HepG2 (cell line): ENCODE measurements around the gene BZW1. TPM values are rescaled to one million over a fixed set of nuclear protein-coding genes. Genes with fewer than 3 reads are reported as not detected.

Source experiments
- DZIP1 ChIP-seq: sonication (generic); formaldehyde crosslinking; IDR thresholded peaks from 2 replicates; pipeline ENCODE4 v1.5.0; 2020; ENCODE audit warnings: mild to moderate bottlenecking, missing genetic modification reagents
- FOXA1 ChIP-seq, 2 experiments: fragments of 450-650 bp in 1 of 2; sonication (generic) in 1 of 2; formaldehyde crosslinking in 1 of 2; IDR thresholded peaks; 2 replicates each; pipeline versions ENCODE4 v1.4.0 to v1.6.1; 2016 to 2020; ENCODE audit warnings: missing genetic modification reagents in 1 of 2
- HDAC6 ChIP-seq: fragments of 200-600 bp; sonication (generic); IDR thresholded peaks from 2 replicates; pipeline ENCODE4 v1.7.0; 2017; ENCODE audit warnings: mild to moderate bottlenecking, antibody characterized with exemption, low read length, low read depth
- KDM2A ChIP-seq: sonication (generic); formaldehyde crosslinking; IDR thresholded peaks from 2 replicates; pipeline ENCODE4 v1.4.0; 2020; ENCODE audit warnings: low read depth, missing genetic modification reagents, borderline replicate concordance
- MTA1 ChIP-seq: sonication (generic); formaldehyde crosslinking; IDR thresholded peaks from 2 replicates; pipeline ENCODE4 v1.4.0; 2020; ENCODE audit warnings: missing genetic modification reagents, mild to moderate bottlenecking, borderline replicate concordance
- NFE2 ChIP-seq: sonication (generic); formaldehyde crosslinking; IDR thresholded peaks from 2 replicates; pipeline ENCODE4 v1.4.0; 2020; ENCODE audit warnings: missing genetic modification reagents
- PITX1 ChIP-seq: sonication (generic); formaldehyde crosslinking; IDR thresholded peaks from 2 replicates; pipeline ENCODE4 v1.5.1; 2020; ENCODE audit warnings: mild to moderate bottlenecking, missing genetic modification reagents
- TBP ChIP-seq: sonication (generic); formaldehyde crosslinking; IDR thresholded peaks from 2 replicates; pipeline ENCODE4 v1.5.0; 2020; ENCODE audit warnings: missing genetic modification reagents
- TBX2 ChIP-seq: sonication (generic); formaldehyde crosslinking; IDR thresholded peaks from 2 replicates; pipeline ENCODE4 v1.5.0; 2020; ENCODE audit warnings: missing genetic modification reagents, mild to moderate bottlenecking, borderline replicate concordance
- ZFAT ChIP-seq: sonication (generic); formaldehyde crosslinking; conservative IDR thresholded peaks from 2 replicates; pipeline ENCODE4 v1.8.1; 2023; ENCODE audit warnings: missing genetic modification reagents, inconsistent platforms
- ZFP37 ChIP-seq: sonication (generic); formaldehyde crosslinking; IDR thresholded peaks from 2 replicates; pipeline ENCODE4 v1.4.0; 2020; ENCODE audit warnings: missing genetic modification reagents, borderline replicate concordance
- ZFP91 ChIP-seq: sonication (generic); formaldehyde crosslinking; IDR thresholded peaks from 2 replicates; pipeline ENCODE4 v1.9.0; 2022; ENCODE audit warnings: missing genetic modification reagents, mild to moderate bottlenecking, borderline replicate concordance
- ZNF205 ChIP-seq: IDR thresholded peaks from 2 replicates; pipeline ENCODE4 v1.6.1; 2018; ENCODE audit warnings: missing biosample characterization, missing genetic modification reagents
- ZNF343 ChIP-seq: sonication (generic); formaldehyde crosslinking; IDR thresholded peaks from 2 replicates; pipeline ENCODE4 v1.4.0; 2020; ENCODE audit warnings: mild to moderate bottlenecking, missing genetic modification reagents
- ZNF446 ChIP-seq: sonication (generic); formaldehyde crosslinking; IDR thresholded peaks from 2 replicates; pipeline ENCODE4 v1.5.0; 2020; ENCODE audit warnings: mild to moderate bottlenecking, missing genetic modification reagents
- ZNF543 ChIP-seq: sonication (generic); formaldehyde crosslinking; IDR thresholded peaks from 2 replicates; pipeline ENCODE4 v1.4.0; 2020; ENCODE audit warnings: mild to moderate bottlenecking, missing genetic modification reagents
- ZNF570 ChIP-seq: sonication (generic); formaldehyde crosslinking; IDR thresholded peaks from 2 replicates; pipeline ENCODE4 v1.4.0; 2020; ENCODE audit warnings: mild to moderate bottlenecking, missing genetic modification reagents, borderline replicate concordance
- ZSCAN12 ChIP-seq: sonication (generic); formaldehyde crosslinking; IDR thresholded peaks from 2 replicates; pipeline ENCODE4 v1.9.0; 2021; ENCODE audit warnings: mild to moderate bottlenecking, missing genetic modification reagents
- polyA plus RNA-seq, 8 experiments: library from polyadenylated mRNA; depleted of rRNA in 3 of 8; stranded (reverse) in 7 of 8; unstranded in 1 of 8; fragments of >200 nt; fragmentation: Illumina TruSeq in 4 of 8; extraction: Trizol in 4 of 8; gene quantifications; 2 replicates each; pipeline versions ENCODE4 v1.2.1 to v1.2.3, GENCODE V29; 2011 to 2016; ENCODE audit warnings: low read depth in 4 of 8, missing spikeins in 1 of 8, mixed read lengths in 1 of 8; ENCODE audit not compliant: insufficient read depth in 1 of 8
- total RNA-seq, 5 experiments: library from RNA; depleted of rRNA; stranded (reverse); fragments of >200 nt; fragmentation: Illumina TruSeq; extraction: Trizol; gene quantifications; 2 replicates each; pipeline ENCODE4 v1.2.3, GENCODE V29; 2016; ENCODE audit warnings: low read depth in 1 of 5
- TF ChIP-seq, protein P1 (sequence below): sonication (generic); formaldehyde crosslinking; IDR thresholded peaks from 2 replicates; pipeline ENCODE4 v1.5.0; 2020; ENCODE audit warnings: missing genetic modification reagents
- TF ChIP-seq, protein P2 (sequence below): sonication (generic); formaldehyde crosslinking; IDR thresholded peaks from 2 replicates; pipeline ENCODE4 v1.8.0; 2022; ENCODE audit warnings: mild to moderate bottlenecking, missing genetic modification reagents
- TF ChIP-seq, protein P3 (sequence below): sonication (generic); formaldehyde crosslinking; IDR thresholded peaks from 2 replicates; pipeline ENCODE4 v1.5.1; 2020; ENCODE audit warnings: mild to moderate bottlenecking, missing genetic modification reagents, moderate library complexity

BZW1 gene
- total and polyA plus RNA-seq, 2 of the 13 experiments (the other 11 are each of a cell fraction or from before 2014, with no cell fraction given): 106 to 384 TPM

DNA sequence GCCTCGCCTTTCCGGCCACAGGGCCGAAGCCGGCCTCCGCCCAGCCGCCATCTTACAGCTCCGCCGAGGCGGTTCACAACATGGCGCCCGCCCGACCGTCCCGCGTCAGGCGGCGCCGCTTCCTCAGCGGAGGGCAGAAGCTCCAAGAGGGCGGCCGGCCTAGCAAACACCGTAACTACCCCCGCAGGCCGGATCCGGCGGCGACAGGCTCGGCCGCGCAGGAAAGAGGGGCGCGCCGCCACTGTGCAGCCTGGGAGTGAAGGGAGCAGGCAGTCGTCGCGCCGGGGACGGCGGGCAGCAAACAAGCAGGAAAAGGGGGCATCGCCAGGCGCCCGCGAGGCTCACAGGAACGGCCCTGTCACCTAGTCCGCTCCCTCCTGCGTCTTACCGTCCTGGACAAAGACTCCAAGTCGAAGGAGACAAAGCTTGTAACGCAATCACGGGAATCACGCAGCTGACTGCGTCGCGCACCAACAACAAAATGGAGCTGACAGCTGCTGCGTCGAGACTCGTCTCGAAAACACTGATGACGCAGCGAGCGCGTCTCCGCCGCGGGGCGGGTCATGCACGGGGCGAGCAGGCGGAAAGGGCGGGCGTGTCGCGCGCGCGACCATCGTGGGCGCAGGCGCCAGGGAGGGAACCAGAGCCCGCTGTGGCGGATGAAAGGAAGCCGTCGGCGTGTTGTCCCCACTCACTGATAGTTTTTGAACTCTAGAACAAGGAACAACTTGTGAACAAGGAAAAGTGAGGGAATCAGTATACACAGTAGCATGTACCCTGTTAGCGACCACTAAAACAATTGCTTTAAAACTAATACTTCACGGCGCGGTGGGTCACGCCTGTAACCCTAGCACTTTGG is 52.7 kb downstream of the BZW1 start, which contains the start of gene CLK1 (continued):
- TF ChIP-seq ZFP91 (CRISPR knock-in tag): peak; percentile 96
- TF ChIP-seq ZFP37 (CRISPR knock-in tag): peak; percentile 95
- peak; percentile 91 for TF ChIP-seq ZNF205 (CRISPR knock-in tag)
- TF ChIP-seq MTA1: peak; percentile 97; the same call in 1 of the 2 replicates
- TF ChIP-seq TBX2: peak; percentile 90
- TF ChIP-seq FOXA1 (IDR thresholded peaks at IDR 0.05): no peak
- peak; percentile 33; the same call in 1 of the 2 replicates for TF ChIP-seq FOXA1 (CRISPR knock-in tag; IDR thresholded peaks at IDR 0.05)
- TF ChIP-seq ZNF446 (CRISPR knock-in tag): peak; percentile 49
- TF ChIP-seq ZNF570 (CRISPR knock-in tag): peak; percentile 77; the same call in 1 of the 2 replicates
- peak; percentile 87; the same call in 1 of the 2 replicates for TF ChIP-seq TBP (CRISPR knock-in tag)
- TF ChIP-seq HDAC6: no peak
- TF ChIP-seq, protein P1, sequence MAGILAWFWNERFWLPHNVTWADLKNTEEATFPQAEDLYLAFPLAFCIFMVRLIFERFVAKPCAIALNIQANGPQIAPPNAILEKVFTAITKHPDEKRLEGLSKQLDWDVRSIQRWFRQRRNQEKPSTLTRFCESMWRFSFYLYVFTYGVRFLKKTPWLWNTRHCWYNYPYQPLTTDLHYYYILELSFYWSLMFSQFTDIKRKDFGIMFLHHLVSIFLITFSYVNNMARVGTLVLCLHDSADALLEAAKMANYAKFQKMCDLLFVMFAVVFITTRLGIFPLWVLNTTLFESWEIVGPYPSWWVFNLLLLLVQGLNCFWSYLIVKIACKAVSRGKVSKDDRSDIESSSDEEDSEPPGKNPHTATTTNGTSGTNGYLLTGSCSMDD (CRISPR knock-in tag): peak; percentile 95
- peak; percentile 95 for TF ChIP-seq DZIP1
- peak; percentile 98 for TF ChIP-seq KDM2A (CRISPR knock-in tag)
- TF ChIP-seq, protein P2, sequence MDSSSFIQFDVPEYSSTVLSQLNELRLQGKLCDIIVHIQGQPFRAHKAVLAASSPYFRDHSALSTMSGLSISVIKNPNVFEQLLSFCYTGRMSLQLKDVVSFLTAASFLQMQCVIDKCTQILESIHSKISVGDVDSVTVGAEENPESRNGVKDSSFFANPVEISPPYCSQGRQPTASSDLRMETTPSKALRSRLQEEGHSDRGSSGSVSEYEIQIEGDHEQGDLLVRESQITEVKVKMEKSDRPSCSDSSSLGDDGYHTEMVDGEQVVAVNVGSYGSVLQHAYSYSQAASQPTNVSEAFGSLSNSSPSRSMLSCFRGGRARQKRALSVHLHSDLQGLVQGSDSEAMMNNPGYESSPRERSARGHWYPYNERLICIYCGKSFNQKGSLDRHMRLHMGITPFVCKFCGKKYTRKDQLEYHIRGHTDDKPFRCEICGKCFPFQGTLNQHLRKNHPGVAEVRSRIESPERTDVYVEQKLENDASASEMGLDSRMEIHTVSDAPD: peak; percentile 86; the same call in 1 of the 2 replicates
- TF ChIP-seq NFE2 (CRISPR knock-in tag): no peak
- TF ChIP-seq ZNF343 (CRISPR knock-in tag): peak; percentile 98
- TF ChIP-seq, protein P3, sequence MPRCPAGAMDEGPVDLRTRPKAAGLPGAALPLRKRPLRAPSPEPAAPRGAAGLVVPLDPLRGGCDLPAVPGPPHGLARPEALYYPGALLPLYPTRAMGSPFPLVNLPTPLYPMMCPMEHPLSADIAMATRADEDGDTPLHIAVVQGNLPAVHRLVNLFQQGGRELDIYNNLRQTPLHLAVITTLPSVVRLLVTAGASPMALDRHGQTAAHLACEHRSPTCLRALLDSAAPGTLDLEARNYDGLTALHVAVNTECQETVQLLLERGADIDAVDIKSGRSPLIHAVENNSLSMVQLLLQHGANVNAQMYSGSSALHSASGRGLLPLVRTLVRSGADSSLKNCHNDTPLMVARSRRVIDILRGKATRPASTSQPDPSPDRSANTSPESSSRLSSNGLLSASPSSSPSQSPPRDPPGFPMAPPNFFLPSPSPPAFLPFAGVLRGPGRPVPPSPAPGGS (CRISPR knock-in tag): peak; percentile 94
- peak; percentile 97 for TF ChIP-seq ZNF543 (CRISPR knock-in tag)
- TF ChIP-seq PITX1 (CRISPR knock-in tag): peak; percentile 9; the same call in 1 of the 2 replicates
- peak; percentile 94 for TF ChIP-seq ZFAT
- peak; percentile 86; the same call in 1 of the 2 replicates for TF ChIP-seq ZSCAN12 (CRISPR knock-in tag)
